GM12878 (cell line): ENCODE measurements around the gene TIMM17B. TPM values are rescaled to one million over a fixed set of nuclear protein-coding genes. Genes with fewer than 3 reads are reported as not detected.
A peak's percentile ranks its signal among the peaks of the same experiment; 100 is the strongest.

ENCODE experiments used
- ATAC-seq: fragments of 200-7000 bp; cut with Tn5 transposase; 3 replicates; pipeline ENCODE4 v1.9.1; 2020; ENCODE audit warnings: mild to moderate bottlenecking, moderate library complexity
- BruUV-seq: library from RNA; stranded (reverse); fragments of 400-500 nt; replicated peaks from 2 replicates; lab custom pipeline; 2021; lab: Mats Ljungman, UMichigan
- CTCF ChIA-PET: fragments of 300-600 bp; sonication (Branson Sonifier 250); formaldehyde crosslinking; extraction: SDS; loops from one replicate; lab custom pipeline; 2021; ENCODE audit warnings: inconsistent platforms; lab: Yijun Ruan, JAX
- POLR2A ChIA-PET: fragments of 350-600 bp; formaldehyde crosslinking; extraction: SDS; loops from one replicate; lab custom pipeline; 2021; ENCODE audit warnings: inconsistent platforms; lab: Charles Lee
- RAD21 ChIA-PET: fragments of 300-600 bp; sonication (Branson Sonifier 250); formaldehyde crosslinking; loops from one replicate; lab custom pipeline; 2023; ENCODE audit warnings: antibody characterized with exemption; ENCODE audit not compliant: unreplicated experiment; lab: Charles Lee
- SMC1A ChIA-PET: fragments of 300-600 bp; sonication (Branson Sonifier 250); formaldehyde crosslinking; loops from one replicate; lab custom pipeline; 2023; ENCODE audit not compliant: unreplicated experiment, uncharacterized antibody; lab: Charles Lee
- DNase-seq: peaks from one replicate; pipeline ENCODE4 v3.0.0-alpha.2; 2011; ENCODE audit warnings: low read depth, low spot score
- FAIRE-seq: peaks from 3 replicates; lab custom pipeline; 2011; peaks lifted over from hg19 to GRCh38; lab: Jason Lieb, UNC
- H2AFZ ChIP-seq: 2 replicates; pipeline ENCODE4 v1.6.0; 2011; ENCODE audit warnings: low read depth, low read length, control low read depth; ENCODE audit not compliant: control insufficient read depth
- H3K27ac ChIP-seq: 2 replicates; pipeline ENCODE4 v1.5.1; 2011; ENCODE audit warnings: control low read depth; ENCODE audit not compliant: control insufficient read depth, insufficient read depth
- H3K27me3 ChIP-seq, 2 experiments: replicated peaks in 1 of 2; 2 replicates each; pipeline versions ENCODE4 v1.6.0 to v1.6.1; 2011; ENCODE audit warnings: low read length in 1 of 2; ENCODE audit not compliant: control insufficient read depth in 2 of 2, insufficient read depth in 2 of 2
- H3K36me3 ChIP-seq, 2 experiments: 2 replicates each; pipeline ENCODE4 v1.5.1; 2011; ENCODE audit warnings: low read length in 1 of 2; ENCODE audit not compliant: control insufficient read depth in 2 of 2, insufficient read depth in 2 of 2
- H3K4me1 ChIP-seq: 2 replicates; pipeline ENCODE4 v1.6.1; 2011; ENCODE audit warnings: mild to moderate bottlenecking, low read length, moderate library complexity, mixed read lengths; ENCODE audit not compliant: control insufficient read depth, insufficient read depth
- H3K4me2 ChIP-seq: 2 replicates; pipeline ENCODE4 v1.6.0; 2011; ENCODE audit warnings: control low read depth; ENCODE audit not compliant: control insufficient read depth, insufficient read depth
- H3K4me3 ChIP-seq: fragments of 200-600 bp; sonication (generic); 2 replicates; pipeline ENCODE4 v1.5.1; 2016
- H3K79me2 ChIP-seq: 2 replicates; pipeline ENCODE4 v1.6.0; 2011; ENCODE audit warnings: low read length; ENCODE audit not compliant: control insufficient read depth, insufficient read depth
- H3K9ac ChIP-seq: 2 replicates; pipeline ENCODE4 v1.8.0; 2011; ENCODE audit warnings: low read length, control low read depth, mixed read lengths; ENCODE audit not compliant: control insufficient read depth, insufficient read depth
- H3K9me3 ChIP-seq: replicated peaks from 3 replicates; pipeline ENCODE4 v1.5.1; 2011; ENCODE audit warnings: mild to moderate bottlenecking, low read length; ENCODE audit not compliant: control insufficient read depth, insufficient read depth
- H4K20me1 ChIP-seq: 2 replicates; pipeline ENCODE4 v1.6.0; 2011; ENCODE audit not compliant: control insufficient read depth, insufficient read depth
- CTCF ChIP-seq, 3 experiments: IDR thresholded peaks in 2 of 3; conservative IDR thresholded peaks in 1 of 3; 2 replicates each; pipeline ENCODE4 v1.5.1; 2011; ENCODE audit warnings: low read depth in 3 of 3, low read length in 3 of 3, mild to moderate bottlenecking in 3 of 3, control low read depth in 2 of 3, moderate library complexity in 2 of 3, inconsistent platforms in 1 of 3, mixed read lengths in 1 of 3; ENCODE audit not compliant: control insufficient read depth in 2 of 3, insufficient read depth in 1 of 3; ENCODE audit errors: extremely low read depth in 1 of 3
- ETV6 ChIP-seq, 2 experiments: fragments of 450-650 bp in 1 of 2; IDR thresholded peaks in 1 of 2; conservative IDR thresholded peaks in 1 of 2; 2 replicates each; pipeline ENCODE4 v1.6.1; 2014; ENCODE audit warnings: antibody characterized with exemption in 1 of 2, borderline replicate concordance in 1 of 2, low read depth in 1 of 2, mild to moderate bottlenecking in 1 of 2, moderate library complexity in 1 of 2
- MXI1 ChIP-seq: fragments of 150-350 bp; IDR thresholded peaks from 2 replicates; pipeline ENCODE4 v1.6.1; 2011; ENCODE audit warnings: low read depth, mild to moderate bottlenecking, inconsistent platforms, low read length, improper control_type of control experiment
- NR2C1 ChIP-seq: fragments of 450-650 bp; IDR thresholded peaks from 2 replicates; pipeline ENCODE4 v1.6.1; 2017; ENCODE audit warnings: antibody characterized with exemption, mild to moderate bottlenecking, moderate library complexity
- NRF1 ChIP-seq: conservative IDR thresholded peaks from 2 replicates; pipeline ENCODE4 v1.6.1; 2011; ENCODE audit warnings: mild to moderate bottlenecking, low read depth, low read length, improper control_type of control experiment
- POLR2AphosphoS2 ChIP-seq: IDR thresholded peaks from 2 replicates; pipeline ENCODE4 v1.6.1; 2011; ENCODE audit warnings: low read depth, mild to moderate bottlenecking, low read length, improper control_type of control experiment, moderate library complexity
- RAD21 ChIP-seq: IDR thresholded peaks from 2 replicates; pipeline ENCODE4 v1.6.1; 2011; ENCODE audit warnings: mild to moderate bottlenecking, low read depth, low read length, moderate library complexity; ENCODE audit not compliant: insufficient read depth
- SIN3A ChIP-seq: IDR thresholded peaks from 2 replicates; pipeline ENCODE4 v1.6.1; 2012; ENCODE audit warnings: low read depth, low read length, improper control_type of control experiment
- SMC3 ChIP-seq: IDR thresholded peaks from 2 replicates; pipeline ENCODE4 v1.6.1; 2011; ENCODE audit warnings: low read length, improper control_type of control experiment, borderline replicate concordance
- SP1 ChIP-seq: IDR thresholded peaks from one replicate; pipeline ENCODE4 v1.6.1; 2011; ENCODE audit warnings: low read depth, low read length
- USF2 ChIP-seq: IDR thresholded peaks from 2 replicates; pipeline ENCODE4 v1.6.1; 2011; ENCODE audit warnings: low read depth, low read length, improper control_type of control experiment, borderline replicate concordance
- ZBTB11 ChIP-seq: fragments of 450-650 bp; formaldehyde crosslinking; IDR thresholded peaks from 2 replicates; pipeline ENCODE4 v1.5.0; 2022; ENCODE audit warnings: mild to moderate bottlenecking, missing genetic modification characterization
- WGBS: methylation state at CpG from one replicate; pipeline ENCODE4 v1.1.6; 2016; ENCODE audit warnings: low lambda C conversion rate; ENCODE audit not compliant: insufficient replicate concordance, insufficient coverage; ENCODE audit errors: missing lambda C conversion rate; 5-methylcytosine and 5-hydroxymethylcytosine counted together
- in situ Hi-C: fragments of 300-500 bp; cut with MboI; formaldehyde crosslinking; loops from 9 replicates; pipeline ENCODE4 v1.14.3; 2018; ENCODE audit warnings: mixed read lengths
- intact Hi-C: fragments of 100-400 bp; cut with micrococcal nuclease; formaldehyde crosslinking; loops from one replicate; pipeline ENCODE4 v1.14.2; 2022; ENCODE audit not compliant: unreplicated experiment
- polyA plus RNA-seq, 11 experiments: library from polyadenylated mRNA; depleted of rRNA in 4 of 11; unstranded in 6 of 11; stranded (reverse) in 5 of 11; fragments of >200 nt; fragmentation: Nextera tagmentation in 4 of 11; fragmentation: Illumina TruSeq in 1 of 11; extraction: Ambion mirVana in 4 of 11; extraction: Trizol in 1 of 11; gene quantifications; 1 replicate in 1 of 11; 2 replicates in 10 of 11; pipeline versions ENCODE4 v1.2.1 to v1.2.3, GENCODE V29; 2011 to 2016; ENCODE audit warnings: inconsistent platforms in 2 of 11, missing spikeins in 2 of 11, low read depth in 1 of 11
- total RNA-seq, 4 experiments: library from RNA; depleted of rRNA in 3 of 4; stranded (reverse); fragments of >200 nt in 3 of 4; fragmentation: Illumina TruSeq in 1 of 4; extraction: Trizol in 1 of 4; gene quantifications; 2 replicates each; pipeline versions ENCODE4 v1.2.1 to v1.2.3, GENCODE V29; 2013 to 2021

Gene TIMM17B
- total and polyA plus RNA-seq, 10 of the 15 experiments (the other 5 are each of a cell fraction or from before 2014, with no cell fraction given), result 4.5 to 88.7 (median 47.5) TPM

- H3K4me2 ChIP-seq, result peak overlapping the region; percentile 69
- intact Hi-C loops, result loop anchor here (5.0 to 10.0 kb wide), 2 partner anchors 244 to 417 kb away; partner anchors contain the start of genes FTSJ1 and SLC38A5
- in situ Hi-C loops, result no loop called here
- peaks cover 3% of the 10 kb centered on the region for H3K79me2 ChIP-seq
- SMC1A ChIA-PET, result interaction anchor here (1.1 to 2.0 kb wide), 4 partner anchors 46 to 240 kb away, joined by 4 to 6 read pairs (median 4); no protein-coding TSS in a partner anchor
- WGBS, result 38% methylated on average over 47 of the region's 68 CpGs
- peak overlapping the region; percentile 63 for H2AFZ ChIP-seq
- CTCF ChIA-PET, result interaction anchor here (0.8 to 2.1 kb wide), 6 partner anchors 9 to 243 kb away, joined by 3 to 8 read pairs (median 4); partner anchors contain the start of gene TFE3
- RAD21 ChIA-PET, result interaction anchor here (0.5 to 1.4 kb wide), 5 partner anchors 16 to 96 kb away, joined by 3 to 6 read pairs (median 3); no protein-coding TSS in a partner anchor
- ATAC-seq (peak; percentile 95), FAIRE-seq (peak; percentile 35), DNase-seq (no peak)
- no peaks in the 10 kb centered on the region for H3K27me3 ChIP-seq
- H3K9ac ChIP-seq, result no peak overlapping the region; the same call in 1 of the 2 replicates
- H3K36me3 ChIP-seq, result no peaks in the 10 kb centered on the region
- H3K27ac ChIP-seq, result no peak overlapping the region
- no TSS peak for BruUV-seq
- TF ChIP-seq USF2 (no peak), SP1 (peak; percentile 22), SMC3 (peak; percentile 31; the same call in 1 of the 2 replicates), RAD21 (peak; percentile 43; the same call in 1 of the 2 replicates), MXI1 (0 out of 2 replicates have a peak, but pooled peaks have one; percentile 43), POLR2AphosphoS2 (0 out of 2 replicates have a peak, but pooled peaks have one; percentile 28), ETV6 (conservative IDR thresholded peaks at IDR 0.05 in 1 of 2, IDR thresholded peaks at IDR 0.05 in 1 of 2; ENCODE audit: borderline replicate concordance in 1 of 2, low read depth in 1 of 2) (no peak), NR2C1 (no peak), CTCF (IDR thresholded peaks at IDR 0.05 in 2 of 3, conservative IDR thresholded peaks at IDR 0.05 in 1 of 3; ENCODE audit: control insufficient read depth in 2 of 3, extremely low read depth in 1 of 3, insufficient read depth in 1 of 3, low read depth in 3 of 3, low read length in 3 of 3) (peak; percentile 41 to 70 (median 51); a peak in 5 of 6 replicates), ZBTB11 (no peak), SIN3A (0 out of 2 replicates have a peak, but pooled peaks have one; percentile 34), NRF1 (peak; percentile 19; the same call in 1 of the 2 replicates)
- no peaks in the 10 kb centered on the region; the same call in 2 of the 3 replicates for H3K9me3 ChIP-seq
- POLR2A ChIA-PET, result interaction anchor here (1.2 to 1.3 kb wide), 2 partner anchors 55 to 62 kb away, joined by 3 to 4 read pairs; no protein-coding TSS in a partner anchor
- H3K4me1 ChIP-seq, result no peaks in the 10 kb centered on the region
- no peaks in the 10 kb centered on the region for H4K20me1 ChIP-seq
- peak overlapping the region; percentile 67; the same call in 1 of the 2 replicates for H3K4me3 ChIP-seq
These were observed 5.9 kb downstream of the TIMM17B start for GRCh38 chrX:48891402-48892288.
